ENCODE data around the gene KRTAP10-3. TPM values are rescaled to one million over a fixed set of nuclear protein-coding genes. Genes with fewer than 3 reads are reported as not detected.

Gene KRTAP10-3
- total RNA-seq, 1 experiment from 2014 or later = not detected

DNA sequence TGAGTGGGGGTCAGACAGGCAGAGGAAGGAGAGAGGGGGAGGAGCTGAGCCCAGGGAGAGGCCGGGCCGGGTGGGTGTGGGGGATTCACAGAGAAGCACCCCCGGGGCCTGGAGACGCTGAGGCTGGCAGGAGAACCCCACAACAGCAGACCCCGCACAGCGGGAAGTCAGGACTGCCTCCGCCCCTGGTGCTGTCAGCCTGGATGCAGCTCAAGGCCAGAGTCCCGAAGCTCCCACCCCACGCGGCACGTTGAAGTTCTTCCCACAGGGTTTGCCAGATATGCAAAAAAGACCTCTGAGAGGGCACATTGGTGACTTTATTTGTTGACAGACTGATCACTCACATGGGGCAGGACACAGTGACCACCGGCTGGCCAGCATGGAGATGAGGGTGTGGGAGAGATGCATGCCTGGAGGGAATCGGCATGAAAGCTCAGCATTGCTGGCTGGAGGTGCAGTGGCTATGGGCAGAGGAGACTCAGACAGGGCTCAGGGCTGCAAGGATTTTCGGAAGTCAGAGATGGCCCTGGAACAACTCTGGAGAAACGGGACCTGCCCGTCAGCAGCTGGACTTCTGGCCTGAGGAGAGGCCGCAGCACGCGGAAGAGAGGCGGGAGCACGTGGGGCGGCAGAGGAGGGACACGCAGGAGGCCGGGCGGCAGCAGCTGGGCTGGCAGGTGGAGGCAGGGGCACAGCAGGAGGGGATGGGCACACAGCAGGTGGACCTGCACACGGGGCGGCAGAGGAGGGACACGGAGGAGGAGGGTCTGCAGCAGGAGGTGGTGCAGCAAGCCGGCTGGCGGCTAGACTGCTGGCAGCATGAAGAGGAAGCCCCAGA, 885 bp downstream of the KRTAP10-3 start:
- TF ChIP-seq, protein P1, sequence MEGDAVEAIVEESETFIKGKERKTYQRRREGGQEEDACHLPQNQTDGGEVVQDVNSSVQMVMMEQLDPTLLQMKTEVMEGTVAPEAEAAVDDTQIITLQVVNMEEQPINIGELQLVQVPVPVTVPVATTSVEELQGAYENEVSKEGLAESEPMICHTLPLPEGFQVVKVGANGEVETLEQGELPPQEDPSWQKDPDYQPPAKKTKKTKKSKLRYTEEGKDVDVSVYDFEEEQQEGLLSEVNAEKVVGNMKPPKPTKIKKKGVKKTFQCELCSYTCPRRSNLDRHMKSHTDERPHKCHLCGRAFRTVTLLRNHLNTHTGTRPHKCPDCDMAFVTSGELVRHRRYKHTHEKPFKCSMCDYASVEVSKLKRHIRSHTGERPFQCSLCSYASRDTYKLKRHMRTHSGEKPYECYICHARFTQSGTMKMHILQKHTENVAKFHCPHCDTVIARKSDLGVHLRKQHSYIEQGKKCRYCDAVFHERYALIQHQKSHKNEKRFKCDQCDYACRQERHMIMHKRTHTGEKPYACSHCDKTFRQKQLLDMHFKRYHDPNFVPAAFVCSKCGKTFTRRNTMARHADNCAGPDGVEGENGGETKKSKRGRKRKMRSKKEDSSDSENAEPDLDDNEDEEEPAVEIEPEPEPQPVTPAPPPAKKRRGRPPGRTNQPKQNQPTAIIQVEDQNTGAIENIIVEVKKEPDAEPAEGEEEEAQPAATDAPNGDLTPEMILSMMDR (IDR thresholded peaks at IDR 0.05; ENCODE audit: insufficient read depth in 1 of 2, low read depth in 1 of 2, low read length in 1 of 2, severe bottlenecking in 1 of 2, unreplicated experiment in 1 of 2) = no peak
- intact Hi-C loops (cut with micrococcal nuclease; ENCODE audit: unreplicated experiment) = no loop called here
- no peaks in the 10 kb centered on the region for H3K36me3 ChIP-seq (ENCODE audit: control insufficient read depth, insufficient read depth, low read length)
- H3K9me3 ChIP-seq = no peaks in the 10 kb centered on the region
- CTCF ChIA-PET = no interaction called here
- no peaks in the 10 kb centered on the region; the same call in 1 of the 2 replicates for H3K27me3 ChIP-seq (replicated peaks; ENCODE audit: control insufficient read depth, insufficient read depth, low read length)
- Mint-ChIP-seq H3K4me3 (ENCODE audit: unreplicated experiment) (no peak overlapping the region), H3K9me3 (ENCODE audit: unreplicated experiment) (no peaks in the 10 kb centered on the region), H3K4me1 (ENCODE audit: low read depth, unreplicated experiment) (no peaks in the 10 kb centered on the region), H3K27me3 (ENCODE audit: insufficient read depth, unreplicated experiment) (peaks cover 23% of the 10 kb centered on the region), H3K27ac (ENCODE audit: unreplicated experiment) (no peak overlapping the region), H3K36me3 (ENCODE audit: insufficient read depth, unreplicated experiment) (no peaks in the 10 kb centered on the region)
- BruUV-seq (replicated peaks) = no TSS peak
- POLR2A ChIA-PET = no interaction called here
- H3K4me1 ChIP-seq = no peaks in the 10 kb centered on the region
- no peak for DNase-seq
- H3K4me3 ChIP-seq (ENCODE audit: low read depth, low read length) = no peak overlapping the region

DNA sequence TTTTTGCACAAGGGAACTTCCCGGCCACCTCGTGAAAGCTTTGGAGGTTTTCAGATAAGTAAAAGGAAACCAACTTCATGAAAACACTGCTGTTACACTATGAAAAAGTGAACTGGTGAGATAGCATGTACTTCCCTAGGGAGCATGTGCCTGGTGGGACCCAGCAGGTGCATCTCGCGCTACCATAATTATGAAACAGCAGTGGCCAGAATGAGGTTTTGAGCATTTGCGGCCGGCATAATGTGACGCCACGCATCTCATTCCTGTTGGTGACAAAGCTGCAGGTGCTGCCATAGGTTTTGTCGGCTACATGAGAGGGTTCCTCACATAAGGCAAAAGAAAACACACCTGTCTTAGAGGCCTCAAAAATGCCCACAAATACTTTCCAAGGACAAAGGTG, 1.7 kb downstream of the KRTAP10-3 start:
- DNase-seq = no peak
- Histone ChIP-seq H3K4me1 (no peaks in the 10 kb centered on the region), H3K9me3 (no peaks in the 10 kb centered on the region), H3K4me3 (ENCODE audit: low read depth, low read length) (no peak overlapping the region), H3K27me3 (replicated peaks; ENCODE audit: control insufficient read depth, insufficient read depth, low read length) (no peaks in the 10 kb centered on the region; the same call in 1 of the 2 replicates), H3K36me3 (ENCODE audit: control insufficient read depth, insufficient read depth, low read length) (no peaks in the 10 kb centered on the region)
- peaks cover 23% of the 10 kb centered on the region for H3K27me3 Mint-ChIP-seq (ENCODE audit: insufficient read depth, unreplicated experiment)
- POLR2A ChIA-PET = no interaction called here
- TF ChIP-seq, protein P1 (IDR thresholded peaks at IDR 0.05; ENCODE audit: insufficient read depth in 1 of 2, low read depth in 1 of 2, low read length in 1 of 2, severe bottlenecking in 1 of 2, unreplicated experiment in 1 of 2) = no peak
- no TSS peak for BruUV-seq (replicated peaks)
- no peaks in the 10 kb centered on the region for H3K4me1 Mint-ChIP-seq (ENCODE audit: low read depth, unreplicated experiment)
- CTCF ChIA-PET = no interaction called here
- H3K36me3 Mint-ChIP-seq (ENCODE audit: insufficient read depth, unreplicated experiment) = no peaks in the 10 kb centered on the region
- intact Hi-C loops (cut with micrococcal nuclease; ENCODE audit: unreplicated experiment) = no loop called here
- no peak overlapping the region for H3K27ac Mint-ChIP-seq (ENCODE audit: unreplicated experiment)
- no peaks in the 10 kb centered on the region for H3K9me3 Mint-ChIP-seq (ENCODE audit: unreplicated experiment)
- no peak overlapping the region for H3K4me3 Mint-ChIP-seq (ENCODE audit: unreplicated experiment)

DNA sequence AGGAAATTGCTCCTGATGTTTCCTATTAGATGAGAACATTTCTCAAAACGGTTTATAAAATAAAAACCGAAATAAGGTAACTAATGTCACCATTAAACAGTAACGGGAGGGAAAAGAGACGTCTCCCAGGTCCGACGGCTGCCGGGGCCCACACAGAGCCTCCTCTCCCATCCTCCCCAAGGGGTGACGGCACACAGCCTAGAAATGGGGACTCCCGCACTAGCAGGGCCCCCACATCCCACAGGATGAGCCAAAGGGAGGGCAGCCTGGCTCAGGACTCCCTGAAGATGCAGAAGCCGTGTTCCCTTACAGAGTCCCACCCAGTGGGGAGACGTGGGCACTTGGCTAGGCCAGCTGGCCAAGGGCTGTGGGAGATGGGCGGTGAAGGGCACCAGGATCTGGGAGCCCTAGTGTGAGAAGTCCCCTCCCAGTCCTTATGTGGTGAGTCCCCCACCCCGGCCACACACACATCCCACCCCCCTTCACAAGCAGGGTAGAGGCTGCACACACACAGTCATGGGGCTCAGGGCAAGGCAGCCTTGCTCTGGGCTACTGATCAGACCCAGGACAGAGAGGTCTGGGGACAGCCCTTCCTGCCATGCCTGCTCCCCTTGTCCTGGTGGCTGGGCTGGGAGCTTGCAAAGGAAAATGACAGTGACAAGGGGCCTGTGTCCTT, 3.3 kb downstream of the KRTAP10-3 start:
- BruUV-seq (replicated peaks) = no TSS peak
- H3K36me3 ChIP-seq (ENCODE audit: control insufficient read depth, insufficient read depth, low read length) = no peaks in the 10 kb centered on the region
- Mint-ChIP-seq H3K4me1 (ENCODE audit: low read depth, unreplicated experiment) (no peaks in the 10 kb centered on the region), H3K27me3 (ENCODE audit: insufficient read depth, unreplicated experiment) (peaks cover 22% of the 10 kb centered on the region), H3K36me3 (ENCODE audit: insufficient read depth, unreplicated experiment) (no peaks in the 10 kb centered on the region), H3K9me3 (ENCODE audit: unreplicated experiment) (no peaks in the 10 kb centered on the region), H3K27ac (ENCODE audit: unreplicated experiment) (no peak overlapping the region), H3K4me3 (ENCODE audit: unreplicated experiment) (no peak overlapping the region)
- intact Hi-C loops (cut with micrococcal nuclease; ENCODE audit: unreplicated experiment) = no loop called here
- TF ChIP-seq, protein P1 (IDR thresholded peaks at IDR 0.05; ENCODE audit: insufficient read depth in 1 of 2, low read depth in 1 of 2, low read length in 1 of 2, severe bottlenecking in 1 of 2, unreplicated experiment in 1 of 2) = no peak
- no peaks in the 10 kb centered on the region; the same call in 1 of the 2 replicates for H3K27me3 ChIP-seq (replicated peaks; ENCODE audit: control insufficient read depth, insufficient read depth, low read length)
- ChIA-PET CTCF (no interaction called here), POLR2A (no interaction called here)
- DNase-seq = no peak
- H3K9me3 ChIP-seq = no peaks in the 10 kb centered on the region
- H3K4me3 ChIP-seq (ENCODE audit: low read depth, low read length) = no peak overlapping the region
- no peaks in the 10 kb centered on the region for H3K4me1 ChIP-seq
